Pancreas (tissue), 10 donors: ENCODE results near the gene TMEM207. TPM values are rescaled to one million over a fixed set of nuclear protein-coding genes. Genes with fewer than 3 reads are reported as not detected.

Source experiments
- ATAC-seq, 4 donors: fragments of 200-7000 bp; cut with Tn5 transposase; one replicate each; pipeline versions ENCODE4 v1.8.0 to v1.9.1; 2020; ENCODE audit warnings: mild to moderate bottlenecking in 4 of 4, moderate library complexity in 4 of 4
- DNase-seq, 6 donors: peaks; one replicate each; pipeline ENCODE4 v3.0.0-alpha.2; 2020
- FAIRE-seq: peaks from 2 replicates; lab custom pipeline; 2012; peaks lifted over from hg19 to GRCh38; lab: Jason Lieb, UNC
- H3K27ac ChIP-seq, 4 donors: fragments of 200-600 bp; sonication (generic); 1 replicate in 3 of 4; 2 replicates in 1 of 4; pipeline versions ENCODE4 v1.5.0 to v1.8.0; 2020
- H3K27me3 ChIP-seq, 4 donors: fragments of 200-600 bp; one replicate each; pipeline ENCODE4 v1.8.0; 2021
- H3K36me3 ChIP-seq, 3 donors: fragments of 200-600 bp; sonication (generic) in 1 of 3; one replicate each; pipeline versions ENCODE4 v1.5.0 to v1.8.0; 2020 to 2021
- H3K4me1 ChIP-seq, 3 donors: fragments of 200-600 bp; one replicate each; pipeline ENCODE4 v1.8.0; 2021
- H3K4me3 ChIP-seq, 4 donors: fragments of 200-600 bp; sonication (generic) in 2 of 4; one replicate each; pipeline versions ENCODE4 v1.5.0 to v1.8.0; 2020 to 2021
- H3K9me3 ChIP-seq, 4 donors: fragments of 200-600 bp; one replicate each; pipeline ENCODE4 v1.8.0; 2021
- WGBS, 2 donors: extraction: QIAGEN DNeasy Blood & Tissue Kit; methylation state at CpG; one replicate each; pipeline ENCODE4 v1.1.7; 2013; 5-methylcytosine and 5-hydroxymethylcytosine counted together
- intact Hi-C, 3 donors: fragments of 100-400 bp; cut with DNase I; formaldehyde crosslinking; loops; one replicate each; pipeline versions ENCODE4 v1.11.1 to v1.14.2; 2022
- polyA plus RNA-seq, 2 donors: library from polyadenylated mRNA; stranded (reverse); fragments of 200-250 nt; gene quantifications; one replicate each; pipeline ENCODE4 v1.2.3, GENCODE V29; 2013
- total RNA-seq, 6 donors: library from RNA; stranded (reverse); fragmentation: NEBNext Ultra II Directional in 4 of 6; extraction: Animal tissue kit (Norgen Biotek cat#: 25700) in 4 of 6; gene quantifications; one replicate each; pipeline versions ENCODE4 v1.2.1 to v1.2.4, GENCODE V29; 2021 to 2023
- TF ChIP-seq, protein P1 (sequence below), 4 donors: fragments of 200-600 bp; sonication (generic) in 3 of 4; IDR thresholded peaks; one replicate each; pipeline versions ENCODE4 v1.5.0 to v1.8.0; 2021; ENCODE audit warnings: antibody characterized with exemption in 4 of 4
- donor health status: healthy with polysubstance abuse.
- donor health status: DM: no; HTN: no; CAD: no; lungs with moderate emphysema.
- donor health status: DM: no; HTN: no; CAD: no.
- donor health status: control.
- donor health status: control.
- donor health status: Bipolar disorder and iron deficiency.
- donor health status: DM: yes; HTN: yes; CAD: no.
- donor health status: DM: no; HTN: no; CAD: no.
- donor health status: DM: no; HTN: no; CAD: no.
- donor health status: DM: yes; HTN: yes; CAD: no.

Gene TMEM207
- total and polyA plus RNA-seq, 8 donors, result not detected

DNA sequence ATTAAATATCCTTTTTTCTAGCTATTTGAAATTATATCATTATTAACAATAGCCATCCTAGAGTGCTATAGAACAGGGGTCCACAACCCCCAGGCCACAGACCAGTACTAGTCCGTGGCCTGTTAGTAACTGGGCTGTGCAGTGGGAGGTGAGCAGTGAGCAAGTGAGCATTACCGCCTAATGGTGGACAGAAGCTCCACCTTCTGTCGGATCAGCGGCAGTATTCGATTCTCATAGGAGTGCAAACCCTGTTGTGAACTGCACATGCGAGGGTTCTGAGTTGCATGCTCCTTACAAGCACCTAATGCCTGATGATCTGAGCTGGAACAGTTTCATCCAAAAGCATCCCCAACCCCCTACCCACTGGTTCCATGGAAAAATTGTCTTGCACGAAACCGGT, 50.0 kb downstream of the TMEM207 start:
- H3K4me3 ChIP-seq, result no peak overlapping the region
- no peaks in the 10 kb centered on the region for H3K4me1 ChIP-seq
- TF ChIP-seq, protein P1, sequence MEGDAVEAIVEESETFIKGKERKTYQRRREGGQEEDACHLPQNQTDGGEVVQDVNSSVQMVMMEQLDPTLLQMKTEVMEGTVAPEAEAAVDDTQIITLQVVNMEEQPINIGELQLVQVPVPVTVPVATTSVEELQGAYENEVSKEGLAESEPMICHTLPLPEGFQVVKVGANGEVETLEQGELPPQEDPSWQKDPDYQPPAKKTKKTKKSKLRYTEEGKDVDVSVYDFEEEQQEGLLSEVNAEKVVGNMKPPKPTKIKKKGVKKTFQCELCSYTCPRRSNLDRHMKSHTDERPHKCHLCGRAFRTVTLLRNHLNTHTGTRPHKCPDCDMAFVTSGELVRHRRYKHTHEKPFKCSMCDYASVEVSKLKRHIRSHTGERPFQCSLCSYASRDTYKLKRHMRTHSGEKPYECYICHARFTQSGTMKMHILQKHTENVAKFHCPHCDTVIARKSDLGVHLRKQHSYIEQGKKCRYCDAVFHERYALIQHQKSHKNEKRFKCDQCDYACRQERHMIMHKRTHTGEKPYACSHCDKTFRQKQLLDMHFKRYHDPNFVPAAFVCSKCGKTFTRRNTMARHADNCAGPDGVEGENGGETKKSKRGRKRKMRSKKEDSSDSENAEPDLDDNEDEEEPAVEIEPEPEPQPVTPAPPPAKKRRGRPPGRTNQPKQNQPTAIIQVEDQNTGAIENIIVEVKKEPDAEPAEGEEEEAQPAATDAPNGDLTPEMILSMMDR (IDR thresholded peaks at IDR 0.05), result no peak
- intact Hi-C loops, result no loop called here
- no peaks in the 10 kb centered on the region for H3K27me3 ChIP-seq
- no peaks in the 10 kb centered on the region for H3K36me3 ChIP-seq
- no peaks in the 10 kb centered on the region for H3K9me3 ChIP-seq
- ATAC-seq (no peak), FAIRE-seq (no peak), DNase-seq (no peak)
- H3K27ac ChIP-seq, result no peak overlapping the region
- WGBS, 2 donors, result 88 to 96% methylated on average over 8 of the region's 8 CpGs

DNA sequence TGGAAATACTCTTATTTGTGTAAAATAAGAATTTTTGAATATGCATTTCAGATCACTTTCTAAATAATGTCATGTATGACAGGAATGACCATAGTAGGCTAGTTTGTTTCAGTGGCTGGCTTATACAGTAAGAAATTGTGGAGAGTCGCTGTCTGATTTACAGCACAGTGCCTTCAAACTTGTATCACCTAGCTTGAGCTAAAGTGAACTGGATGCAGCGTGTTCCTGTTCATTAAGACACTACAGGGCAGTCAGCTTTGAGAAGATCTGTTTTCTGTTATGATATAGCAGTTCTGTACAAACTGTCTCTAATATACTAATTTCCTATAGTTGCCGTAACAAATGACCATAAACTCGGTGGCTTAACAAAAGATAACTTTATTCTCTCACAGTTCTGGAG, 51.8 kb downstream of the TMEM207 start:
- FAIRE-seq (no peak), DNase-seq (no peak), ATAC-seq (no peak)
- Histone ChIP-seq H3K36me3 (no peaks in the 10 kb centered on the region), H3K4me1 (no peaks in the 10 kb centered on the region), H3K4me3 (no peak overlapping the region), H3K27me3 (no peaks in the 10 kb centered on the region), H3K9me3 (no peaks in the 10 kb centered on the region), H3K27ac (no peak overlapping the region)
- TF ChIP-seq, protein P1 (IDR thresholded peaks at IDR 0.05), result no peak
- WGBS, 2 donors, result 68 to 76% methylated on average over 4 of the region's 4 CpGs
- intact Hi-C loops, result no loop called here

DNA sequence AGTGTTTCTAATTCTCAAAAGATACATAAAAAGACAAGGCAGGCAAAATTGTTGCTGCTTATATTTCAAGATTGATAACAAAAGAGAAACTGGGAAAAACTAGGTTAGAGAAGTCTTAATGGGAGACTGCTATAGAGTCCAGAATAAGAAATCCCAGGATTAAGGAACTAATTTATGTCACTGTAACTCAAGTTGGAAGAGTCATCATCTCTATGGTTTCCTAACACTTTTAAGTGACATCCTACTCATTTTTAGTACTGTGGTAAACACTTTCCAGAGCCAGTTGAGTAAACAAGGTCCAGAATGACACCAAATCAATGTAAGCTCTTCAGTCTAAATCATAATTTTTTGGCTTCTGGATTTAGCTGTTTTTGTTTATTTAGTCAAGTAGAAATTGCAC, 53.7 kb downstream of the TMEM207 start:
- TF ChIP-seq, protein P1 (IDR thresholded peaks at IDR 0.05), result no peak
- Histone ChIP-seq H3K27ac (no peak overlapping the region), H3K36me3 (no peaks in the 10 kb centered on the region), H3K27me3 (no peaks in the 10 kb centered on the region), H3K4me3 (no peak overlapping the region), H3K4me1 (no peaks in the 10 kb centered on the region), H3K9me3 (no peaks in the 10 kb centered on the region)
- intact Hi-C loops, result no loop called here
- no peak for FAIRE-seq
- DNase-seq, result no peak
- no peak for ATAC-seq

DNA sequence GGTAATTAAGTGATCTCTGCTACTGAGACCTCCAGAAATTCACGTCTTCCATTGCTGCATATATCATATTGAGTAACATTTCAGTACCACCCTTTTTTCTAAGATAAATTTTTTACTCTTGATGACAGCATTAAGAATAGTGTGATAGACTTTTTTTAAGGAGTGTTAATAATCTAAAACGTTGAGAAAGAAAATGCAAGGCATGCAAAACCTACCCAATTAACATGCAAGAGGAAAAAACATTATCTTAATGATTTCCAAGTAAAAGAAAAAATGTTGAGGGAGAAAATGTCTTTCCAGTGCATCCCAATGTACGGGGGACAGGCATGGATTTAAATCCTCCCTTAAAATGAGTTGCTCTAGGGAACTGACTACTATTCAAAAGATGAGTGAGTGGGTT, 61.0 kb downstream of the TMEM207 start:
- no peaks in the 10 kb centered on the region for H3K27me3 ChIP-seq
- ATAC-seq (no peak), DNase-seq (no peak), FAIRE-seq (no peak)
- 60 to 62% methylated on average over 3 of the region's 3 CpGs for WGBS, 2 donors
- intact Hi-C loops, result loop anchor here in 1 of 3 donors (10.0 kb wide), 1 partner anchor 164 kb away; no protein-coding TSS in a partner anchor
- no peaks in the 10 kb centered on the region for H3K9me3 ChIP-seq
- H3K36me3 ChIP-seq, result no peaks in the 10 kb centered on the region
- no peaks in the 10 kb centered on the region for H3K4me1 ChIP-seq
- no peak overlapping the region for H3K4me3 ChIP-seq
- H3K27ac ChIP-seq, result no peak overlapping the region
- TF ChIP-seq, protein P1 (IDR thresholded peaks at IDR 0.05), result no peak

DNA sequence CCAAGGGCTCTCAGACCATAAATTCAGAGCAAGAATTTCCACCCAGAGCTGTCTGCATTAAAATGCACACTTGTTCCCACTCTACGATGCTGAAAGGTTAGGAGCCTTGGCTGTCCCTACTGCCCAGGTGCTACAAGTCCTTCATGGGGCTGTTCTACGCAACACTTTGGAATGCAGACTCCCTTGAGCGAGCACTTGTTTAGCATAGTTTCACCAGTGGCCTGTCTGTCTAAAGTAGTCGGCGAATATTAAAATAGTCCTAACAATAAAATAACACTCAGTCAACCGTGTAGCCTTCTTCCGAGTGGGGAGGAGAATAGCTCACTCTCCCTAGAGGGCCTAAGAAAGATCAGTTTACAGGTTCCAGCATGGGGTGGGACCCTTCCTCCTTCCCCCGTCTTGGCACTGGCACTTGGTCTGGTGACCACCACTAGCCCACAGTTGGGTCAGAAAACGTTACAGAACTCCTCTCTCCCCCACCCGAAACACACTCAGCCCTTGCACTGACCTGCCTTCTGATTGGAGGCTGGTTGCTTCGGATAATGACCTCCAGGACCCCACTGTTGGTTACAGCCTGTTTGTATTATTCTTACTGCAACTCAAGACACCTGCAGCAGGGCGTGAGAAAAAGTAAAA, 62.0 kb downstream of the TMEM207 start, which contains the start of gene CLDN16:
Gene CLDN16, plus strand, starts transcription at position 586 of the 636 bp plus-strand sequence. CDS start 167 bp downstream, outside the sequence.
- H3K4me3 ChIP-seq, result no peak within 1 kb of the TSS
- DNase-seq (no peak), ATAC-seq (no peak), FAIRE-seq (no peak)
- H3K9me3 ChIP-seq, result no peaks in the 10 kb centered on the region
- no peak within 1 kb of the TSS for H3K27ac ChIP-seq
- intact Hi-C loops, result loop anchor here in 1 of 3 donors (10.0 kb wide), 1 partner anchor 163 kb away; no protein-coding TSS in a partner anchor
- H3K27me3 ChIP-seq, result no peaks in the 10 kb centered on the region
- no peaks in the 10 kb centered on the region for H3K4me1 ChIP-seq
- TF ChIP-seq, protein P1 (IDR thresholded peaks at IDR 0.05), result no peak
- 80 to 87% methylated on average over 12 of the region's 12 CpGs for WGBS, 2 donors
- no peaks in the 10 kb centered on the region for H3K36me3 ChIP-seq
